K562 (cell line): Measurements from ENCODE around the gene ZNF107. TPM values are rescaled to one million over a fixed set of nuclear protein-coding genes. Genes with fewer than 3 reads are reported as not detected.

Experiments used
- ATAC-seq: fragments of 200-7000 bp; cut with Tn5 transposase; 3 replicates; pipeline ENCODE4 v1.9.1; 2020; ENCODE audit warnings: moderate library complexity
- BruUV-seq: library from RNA; stranded (reverse); fragments of 400-500 nt; replicated peaks from 2 replicates; lab custom pipeline; 2021; lab: Mats Ljungman, UMichigan
- CTCF ChIA-PET: fragments of 300-600 bp; formaldehyde crosslinking; extraction: SDS; loops from one replicate; lab custom pipeline; 2021; ENCODE audit warnings: low intra/inter-chr PET ratio; lab: Yijun Ruan, JAX
- POLR2A ChIA-PET: fragments of 300-600, 350-650 bp; sonication (Branson Sonifier 250); formaldehyde crosslinking; extraction: SDS; loops from one replicate; lab custom pipeline; 2021; ENCODE audit warnings: antibody characterized with exemption, inconsistent platforms; lab: Yijun Ruan, JAX
- DNase-seq, 4 experiments: peaks; one replicate each; pipeline versions ENCODE4 v3.0.0 to v3.0.0-alpha.2; 2011 to 2018; ENCODE audit warnings: low spot score in 3 of 4, mixed read lengths in 3 of 4; ENCODE audit errors: extremely low read depth in 1 of 4
- FAIRE-seq: peaks from 2 replicates; lab custom pipeline; 2011; peaks lifted over from hg19 to GRCh38; lab: Jason Lieb, UNC
- H2AFZ ChIP-seq: 2 replicates; pipeline ENCODE4 v1.6.0; 2011; ENCODE audit warnings: low read depth, low read length, control low read depth, inconsistent platforms
- H3K27ac ChIP-seq: fragments of 200-600 bp; 3 replicates; pipeline ENCODE4 v1.8.0; 2011; ENCODE audit warnings: low read depth, mild to moderate bottlenecking, control low read depth, inconsistent platforms, low read length, moderate library complexity, mixed read lengths; ENCODE audit errors: extremely low read depth
- H3K27me3 ChIP-seq, 2 experiments: fragments of 300-600 bp in 1 of 2; 2 replicates in 1 of 2; 3 replicates in 1 of 2; pipeline versions ENCODE4 v1.6.0 to v1.8.0; 2011; ENCODE audit warnings: inconsistent platforms in 2 of 2, low read length in 2 of 2, mild to moderate bottlenecking in 1 of 2, mixed read lengths in 1 of 2, moderate library complexity in 1 of 2; ENCODE audit not compliant: control insufficient read depth in 2 of 2, insufficient read depth in 2 of 2
- H3K36me3 ChIP-seq: fragments of 300-600 bp; 3 replicates; pipeline ENCODE4 v1.8.0; 2011; ENCODE audit warnings: mild to moderate bottlenecking, low read length, inconsistent platforms; ENCODE audit not compliant: control insufficient read depth, insufficient read depth
- H3K4me1 ChIP-seq, 2 experiments: fragments of 200-600 bp in 1 of 2; replicated peaks in 1 of 2; 2 replicates in 1 of 2; 3 replicates in 1 of 2; pipeline versions ENCODE4 v1.5.1 to v1.8.0; 2011; ENCODE audit warnings: inconsistent platforms in 2 of 2, low read length in 2 of 2, mild to moderate bottlenecking in 1 of 2, mixed read lengths in 1 of 2, moderate library complexity in 1 of 2; ENCODE audit not compliant: control insufficient read depth in 2 of 2, insufficient read depth in 2 of 2
- H3K4me2 ChIP-seq: 2 replicates; pipeline ENCODE4 v1.6.1; 2011; ENCODE audit warnings: low read length, control low read depth, inconsistent platforms, mixed read lengths; ENCODE audit not compliant: insufficient read depth
- H3K4me3 ChIP-seq: fragments of 200-600 bp; sonication (generic), shearing (Covaris generic); 2 replicates; pipeline ENCODE4 v1.5.1; 2016; ENCODE audit warnings: control low read depth, inconsistent platforms
- H3K79me2 ChIP-seq: fragments of 200-600 bp; 3 replicates; pipeline ENCODE4 v1.8.0; 2011; ENCODE audit warnings: low read length, inconsistent platforms; ENCODE audit not compliant: control insufficient read depth, insufficient read depth
- H3K9ac ChIP-seq, 2 experiments: 2 replicates each; pipeline versions ENCODE4 v1.6.0 to v1.6.1; 2011; ENCODE audit warnings: low read depth in 2 of 2, low read length in 2 of 2, control low read depth in 1 of 2, inconsistent platforms in 1 of 2, mild to moderate bottlenecking in 1 of 2, mixed read lengths in 1 of 2; ENCODE audit not compliant: insufficient read depth in 1 of 2
- H3K9me1 ChIP-seq: one replicate; pipeline ENCODE4 v1.6.0; 2011; ENCODE audit warnings: inconsistent platforms, mild to moderate bottlenecking, low read length, moderate library complexity; ENCODE audit not compliant: control insufficient read depth, insufficient read depth
- H3K9me3 ChIP-seq: replicated peaks from 2 replicates; pipeline ENCODE4 v1.5.1; 2011; ENCODE audit warnings: low read depth, low read length, inconsistent platforms; ENCODE audit not compliant: control insufficient read depth, insufficient read depth
- H4K20me1 ChIP-seq: replicated peaks from 2 replicates; pipeline ENCODE4 v1.6.1; 2011; ENCODE audit warnings: low read length, inconsistent platforms, mixed read lengths; ENCODE audit not compliant: control insufficient read depth, insufficient read depth
- C11orf30 ChIP-seq: fragments of 450-650 bp; IDR thresholded peaks from 2 replicates; pipeline ENCODE4 v1.6.1; 2016; ENCODE audit warnings: low read depth, mild to moderate bottlenecking
- CHD1 ChIP-seq: fragments of 200-600 bp; sonication (generic); IDR thresholded peaks from one replicate; pipeline ENCODE4 v1.6.1; 2012; ENCODE audit warnings: mild to moderate bottlenecking, moderate library complexity, low read length, inconsistent platforms
- FIP1L1 ChIP-seq: fragments of 200-400 bp; formaldehyde crosslinking; IDR thresholded peaks from 2 replicates; pipeline ENCODE4 v1.6.1; 2018; ENCODE audit warnings: mild to moderate bottlenecking, low read depth, low read length; ENCODE audit not compliant: poor library complexity, severe bottlenecking
- HEY1 ChIP-seq: fragments of 250-450 bp; sonication (Bioruptor Pico); IDR thresholded peaks from 2 replicates; pipeline ENCODE4 v1.5.0; 2020; ENCODE audit warnings: mild to moderate bottlenecking, moderate library complexity, borderline replicate concordance
- HOXB6 ChIP-seq: fragments of 250-450 bp; sonication (Bioruptor Pico); IDR thresholded peaks from 2 replicates; pipeline ENCODE4 v1.5.1; 2022; ENCODE audit warnings: mild to moderate bottlenecking, borderline replicate concordance
- KDM2B ChIP-seq: fragments of 250-450 bp; sonication (Bioruptor Pico); IDR thresholded peaks from 2 replicates; pipeline ENCODE4 v1.8.0; 2021; ENCODE audit warnings: mild to moderate bottlenecking, moderate library complexity
- LARP7 ChIP-seq: fragments of 450-650 bp; IDR thresholded peaks from 2 replicates; pipeline ENCODE4 v1.6.1; 2016
- MAFK ChIP-seq: IDR thresholded peaks from 2 replicates; pipeline ENCODE4 v1.6.1; 2011; ENCODE audit warnings: low read length, improper control_type of control experiment
- MBD2 ChIP-seq: sonication (generic); IDR thresholded peaks from 2 replicates; pipeline ENCODE4 v1.6.1; 2016; ENCODE audit warnings: low read depth, borderline replicate concordance
- MTF1 ChIP-seq: fragments of 250-450 bp; sonication (Bioruptor Pico); IDR thresholded peaks from 2 replicates; pipeline ENCODE4 v1.9.0; 2021; ENCODE audit warnings: moderate library complexity, mild to moderate bottlenecking, inconsistent platforms, borderline replicate concordance
- NFATC3 ChIP-seq: fragments of 450-650 bp; IDR thresholded peaks from 2 replicates; pipeline ENCODE4 v1.6.1; 2017; ENCODE audit warnings: mild to moderate bottlenecking
- NFIC ChIP-seq: fragments of 450-650 bp; IDR thresholded peaks from 2 replicates; pipeline ENCODE4 v1.6.1; 2017; ENCODE audit warnings: mild to moderate bottlenecking, inconsistent platforms
- NFIX ChIP-seq: fragments of 250-450 bp; sonication (Bioruptor Pico); IDR thresholded peaks from 2 replicates; pipeline ENCODE4 v1.4.0; 2020; ENCODE audit warnings: low read depth, mild to moderate bottlenecking, moderate library complexity
- NR2C1 ChIP-seq, 2 experiments: fragments of 450-650 bp; IDR thresholded peaks; 2 replicates each; pipeline ENCODE4 v1.6.1; 2017; ENCODE audit warnings: mild to moderate bottlenecking in 2 of 2, antibody characterized with exemption in 1 of 2, inconsistent platforms in 1 of 2, missing compliant biosample characterization in 1 of 2, missing genetic modification characterization in 1 of 2
- PHTF2 ChIP-seq: fragments of 250-450 bp; sonication (Bioruptor Pico); IDR thresholded peaks from 2 replicates; pipeline ENCODE4 v1.5.0; 2021; ENCODE audit warnings: mild to moderate bottlenecking
- POLR2AphosphoS2 ChIP-seq: IDR thresholded peaks from 2 replicates; pipeline ENCODE4 v1.6.1; 2012; ENCODE audit warnings: low read length, improper control_type of control experiment
- POU5F1 ChIP-seq: fragments of 150-350 bp; IDR thresholded peaks from 2 replicates; pipeline ENCODE4 v1.6.1; 2014; ENCODE audit warnings: borderline replicate concordance, low read length, low read depth, mild to moderate bottlenecking; ENCODE audit not compliant: partially characterized antibody
- U2AF2 ChIP-seq: fragments of 200-400 bp; formaldehyde crosslinking; optimal IDR thresholded peaks from 2 replicates; pipeline ENCODE3; 2017; ENCODE audit warnings: low read depth, mild to moderate bottlenecking, low read length
- USF2 ChIP-seq: sonication (generic); formaldehyde crosslinking; IDR thresholded peaks from 2 replicates; pipeline ENCODE4 v1.5.0; 2020; ENCODE audit warnings: missing genetic modification reagents
- XRCC5 ChIP-seq: fragments of 200-400 bp; formaldehyde crosslinking; IDR thresholded peaks from 2 replicates; pipeline ENCODE4 v1.6.1; 2017; ENCODE audit warnings: low read depth, mild to moderate bottlenecking, low read length
- ZFP36 ChIP-seq: fragments of 150-350 bp; IDR thresholded peaks from 2 replicates; pipeline ENCODE4 v1.6.1; 2018; ENCODE audit warnings: low read length, low read depth; ENCODE audit not compliant: partially characterized antibody
- ZKSCAN1 ChIP-seq: fragments of 150-350 bp; IDR thresholded peaks from 2 replicates; pipeline ENCODE4 v1.6.1; 2016; ENCODE audit warnings: low read depth, low read length
- ZNF316 ChIP-seq: fragments of 450-650 bp; IDR thresholded peaks from 2 replicates; pipeline ENCODE4 v1.6.1; 2016
- ZNF589 ChIP-seq: fragments of 200-800 bp; sonication (Bioruptor generic); IDR thresholded peaks from 2 replicates; pipeline ENCODE4 v1.6.1; 2016; ENCODE audit warnings: low read depth, missing genetic modification characterization, missing compliant biosample characterization
- ZNF77 ChIP-seq: fragments of 250-450 bp; sonication (Bioruptor Pico); IDR thresholded peaks from 2 replicates; pipeline ENCODE4 v1.5.0; 2020
- WGBS: fragments of 100-300 bp; shearing (Covaris generic); methylation state at CpG from one replicate; pipeline ENCODE4 v1.1.6; 2016; ENCODE audit warnings: low coverage, mixed read lengths; ENCODE audit not compliant: insufficient coverage; ENCODE audit errors: missing lambda C conversion rate; 5-methylcytosine and 5-hydroxymethylcytosine counted together
- in situ Hi-C: fragments of 300-500 bp; cut with MboI; formaldehyde crosslinking; loops from 4 replicates; pipeline ENCODE4 v1.15.0; 2018; ENCODE audit warnings: inconsistent platforms, mixed read lengths
- intact Hi-C: fragments of 100-400 bp; cut with micrococcal nuclease; formaldehyde crosslinking; loops from 2 replicates; pipeline ENCODE4 v1.14.2; 2022
- polyA plus RNA-seq, 8 experiments: library from polyadenylated mRNA; depleted of rRNA in 4 of 8; stranded (reverse) in 5 of 8; unstranded in 3 of 8; fragments of >200 nt; fragmentation: Nextera tagmentation in 2 of 8; fragmentation: Illumina TruSeq in 1 of 8; extraction: Ambion mirVana in 2 of 8; extraction: Trizol in 1 of 8; gene quantifications; 2 replicates each; pipeline versions ENCODE4 v1.2.1 to v1.2.3, GENCODE V29; 2011 to 2014; ENCODE audit warnings: inconsistent platforms in 1 of 8, missing spikeins in 1 of 8
- total RNA-seq, 7 experiments: library from RNA; depleted of rRNA in 6 of 7; stranded (reverse); fragments of >200 nt in 6 of 7; fragmentation: Illumina TruSeq in 2 of 7; extraction: Trizol in 2 of 7; gene quantifications; 2 replicates each; pipeline versions ENCODE4 v1.2.1 to v1.2.3, GENCODE V29; 2011 to 2021; ENCODE audit warnings: low replicate concordance in 1 of 7

The ZNF107 gene
- total and polyA plus RNA-seq, 9 of the 15 experiments (the other 6 are each of a cell fraction or from before 2014, with no cell fraction given) = 2.4 to 14.2 (median 7.9) TPM

GRCh38 chr7:64637521-64638445 lies 28.1 kb upstream of the ZNF107 start:
- Histone ChIP-seq H3K27ac (no peak overlapping the region), H3K9me1 (no peaks in the 10 kb centered on the region), H3K4me2 (no peak overlapping the region), H3K36me3 (no peaks in the 10 kb centered on the region), H2AFZ (no peak overlapping the region), H3K27me3 (no peaks in the 10 kb centered on the region), H3K9ac (no peak overlapping the region), H3K79me2 (no peaks in the 10 kb centered on the region), H3K4me3 (no peak overlapping the region), H4K20me1 (no peaks in the 10 kb centered on the region), H3K4me1 (no peaks in the 10 kb centered on the region), H3K9me3 (peaks cover 8% of the 10 kb centered on the region; the same call in 1 of the 2 replicates)
- ChIA-PET CTCF (interaction anchor here (0.6 kb wide), 1 partner anchor 1739 kb away, joined by 3 read pairs; no protein-coding TSS in a partner anchor), POLR2A (no interaction called here)
- in situ Hi-C loops = loop anchor here (25.0 kb wide), 1 partner anchor 675 kb away; no protein-coding TSS in a partner anchor
- no TSS peak for BruUV-seq
- no peak for ATAC-seq
- FAIRE-seq = no peak
- intact Hi-C loops = loop anchor here (5.0 kb wide), 3 partner anchors 160 to 310 kb away; no protein-coding TSS in a partner anchor
- no peak for DNase-seq
- WGBS = 2% methylated on average over 4 of the region's 4 CpGs
- TF ChIP-seq XRCC5 (no peak), NFIX (CRISPR knock-in tag) (no peak), USF2 (CRISPR knock-in tag) (no peak), KDM2B (CRISPR knock-in tag) (no peak), NFATC3 (no peak), PHTF2 (CRISPR knock-in tag) (no peak), ZFP36 (no peak), ZNF589 (CRISPR knock-in tag) (no peak), CHD1 (no peak), ZNF77 (CRISPR knock-in tag) (no peak), FIP1L1 (no peak), NFIC (no peak), MAFK (peak; percentile 37; the same call in 1 of the 2 replicates), ZKSCAN1 (no peak), NR2C1 (IDR thresholded peaks at IDR 0.05) (no peak), NR2C1 (tag; IDR thresholded peaks at IDR 0.05) (no peak), HOXB6 (no peak), POU5F1 (no peak), U2AF2 (no peak), ZNF316 (peak; percentile 30; the same call in 1 of the 2 replicates), POLR2AphosphoS2 (no peak), C11orf30 (peak; percentile 22; the same call in 1 of the 2 replicates), LARP7 (no peak), MBD2 (no peak), HEY1 (CRISPR knock-in tag) (no peak), MTF1 (CRISPR knock-in tag) (no peak)
